Adrenal gland (tissue), 5 donors: ENCODE measurements around the gene WNT2.

ENCODE experiments used
- CTCF ChIP-seq, 6 experiments: fragments of 450-650 bp in 4 of 6; fragments of 200-600 bp in 2 of 6; sonication (generic) in 1 of 6; IDR thresholded peaks; 1 replicate in 5 of 6; 2 replicates in 1 of 6; pipeline versions ENCODE4 v1.5.1 to v1.8.0; 2016 to 2021; ENCODE audit warnings: antibody characterized with exemption in 6 of 6, mild to moderate bottlenecking in 2 of 6, moderate library complexity in 1 of 6
- POLR2A ChIP-seq, 2 donors: fragments of 450-650 bp; IDR thresholded peaks; one replicate each; pipeline ENCODE4 v1.6.1; 2017; ENCODE audit warnings: antibody characterized with exemption in 2 of 2, mild to moderate bottlenecking in 2 of 2, moderate library complexity in 1 of 2
- donor health status: DM: no; HTN: no; CAD: no.

DNA sequence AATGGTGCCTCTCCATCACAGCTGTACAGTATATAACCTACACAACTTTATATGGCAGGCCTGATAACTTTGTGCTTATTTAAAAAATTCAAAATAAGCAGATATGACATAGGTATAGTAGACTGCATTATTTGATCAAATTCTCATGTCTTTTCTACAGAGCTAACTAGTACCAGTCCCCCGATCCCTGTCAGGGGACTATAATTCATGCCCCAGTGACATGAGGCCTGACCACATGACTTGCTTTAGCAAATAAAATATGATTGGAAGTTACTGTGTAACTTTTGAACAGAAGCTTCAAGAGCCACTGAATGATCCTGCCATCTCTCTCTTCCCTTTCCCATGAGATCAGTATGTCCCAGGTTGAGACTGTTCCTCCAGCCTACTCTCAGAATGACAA, 49.2 kb upstream of the WNT2 start:
- TF ChIP-seq POLR2A (IDR thresholded peaks at IDR 0.05) (no peak), CTCF (IDR thresholded peaks at IDR 0.05) (no peak)
